ENCODE measurements around the gene EPB41L2.

- TF ChIP-seq, protein P1, sequence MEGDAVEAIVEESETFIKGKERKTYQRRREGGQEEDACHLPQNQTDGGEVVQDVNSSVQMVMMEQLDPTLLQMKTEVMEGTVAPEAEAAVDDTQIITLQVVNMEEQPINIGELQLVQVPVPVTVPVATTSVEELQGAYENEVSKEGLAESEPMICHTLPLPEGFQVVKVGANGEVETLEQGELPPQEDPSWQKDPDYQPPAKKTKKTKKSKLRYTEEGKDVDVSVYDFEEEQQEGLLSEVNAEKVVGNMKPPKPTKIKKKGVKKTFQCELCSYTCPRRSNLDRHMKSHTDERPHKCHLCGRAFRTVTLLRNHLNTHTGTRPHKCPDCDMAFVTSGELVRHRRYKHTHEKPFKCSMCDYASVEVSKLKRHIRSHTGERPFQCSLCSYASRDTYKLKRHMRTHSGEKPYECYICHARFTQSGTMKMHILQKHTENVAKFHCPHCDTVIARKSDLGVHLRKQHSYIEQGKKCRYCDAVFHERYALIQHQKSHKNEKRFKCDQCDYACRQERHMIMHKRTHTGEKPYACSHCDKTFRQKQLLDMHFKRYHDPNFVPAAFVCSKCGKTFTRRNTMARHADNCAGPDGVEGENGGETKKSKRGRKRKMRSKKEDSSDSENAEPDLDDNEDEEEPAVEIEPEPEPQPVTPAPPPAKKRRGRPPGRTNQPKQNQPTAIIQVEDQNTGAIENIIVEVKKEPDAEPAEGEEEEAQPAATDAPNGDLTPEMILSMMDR (IDR thresholded peaks at IDR 0.05) = no peak
- no peak for TF ChIP-seq POLR2A (IDR thresholded peaks at IDR 0.05)
- TF ChIP-seq EP300 (IDR thresholded peaks at IDR 0.05) = no peak
Observed at GRCh38 chr6:131052181-131052580, 10.9 kb downstream of the EPB41L2 start.
